Psoas muscle (tissue), 8 donors: ENCODE measurements around the gene APBB1IP. TPM values are rescaled to one million over a fixed set of nuclear protein-coding genes. Genes with fewer than 3 reads are reported as not detected.
A peak's percentile ranks its signal among the peaks of the same experiment; 100 is the strongest.

Experiments used
- ATAC-seq, 4 donors: fragments of 200-7000 bp; cut with Tn5 transposase; one replicate each; pipeline ENCODE4 v1.9.1; 2020; ENCODE audit warnings: moderate library complexity in 3 of 4, mild to moderate bottlenecking in 2 of 4
- DNase-seq, 2 donors: peaks; one replicate each; pipeline ENCODE4 v3.0.0-alpha.2; 2020
- H3K27ac ChIP-seq: fragments of 200-600 bp; one replicate; pipeline ENCODE4 v1.8.0; 2022
- H3K27me3 ChIP-seq, 3 donors: fragments of 200-600 bp in 1 of 3; one replicate each; pipeline versions ENCODE4 v1.6.1 to v1.8.0; 2013 to 2022; ENCODE audit warnings: low read length in 2 of 3, mild to moderate bottlenecking in 2 of 3, moderate library complexity in 1 of 3; ENCODE audit not compliant: insufficient read depth in 3 of 3
- H3K36me3 ChIP-seq, 2 donors: fragments of 200-600 bp in 1 of 2; one replicate each; pipeline versions ENCODE4 v1.6.1 to v1.8.0; 2013 to 2022; ENCODE audit warnings: low read depth in 1 of 2, mild to moderate bottlenecking in 1 of 2, moderate library complexity in 1 of 2; ENCODE audit not compliant: insufficient read depth in 1 of 2
- H3K4me1 ChIP-seq: fragments of 200-600 bp; one replicate; pipeline ENCODE4 v1.8.0; 2022
- H3K4me3 ChIP-seq: fragments of 200-600 bp; one replicate; pipeline ENCODE4 v1.8.0; 2022; ENCODE audit warnings: mild to moderate bottlenecking
- H3K9me3 ChIP-seq: fragments of 200-600 bp; one replicate; pipeline ENCODE4 v1.8.0; 2022
- CTCF ChIP-seq: fragments of 200-600 bp; IDR thresholded peaks from one replicate; pipeline ENCODE4 v1.8.0; 2022; ENCODE audit warnings: antibody characterized with exemption
- WGBS, 3 donors: extraction: QIAGEN DNeasy Blood & Tissue Kit; methylation state at CpG; one replicate each; pipeline versions ENCODE4 v1.1.6 to v1.1.7; 2013; 5-methylcytosine and 5-hydroxymethylcytosine counted together
- intact Hi-C, 2 donors: fragments of 100-400 bp; cut with DNase I; formaldehyde crosslinking; loops; one replicate each; pipeline versions ENCODE4 v1.11.0 to v1.14.2; 2022
- polyA plus RNA-seq, 3 donors: library from polyadenylated mRNA; stranded (reverse); fragments of 200-250 nt; gene quantifications; one replicate each; pipeline ENCODE4 v1.2.3, GENCODE V29; 2013
- total RNA-seq, 4 donors: library from RNA; stranded (reverse); fragmentation: NEBNext Ultra II Directional in 2 of 4; extraction: Animal tissue kit (Norgen Biotek cat#: 25700) in 2 of 4; gene quantifications; one replicate each; pipeline versions ENCODE4 v1.2.1 to v1.2.4, GENCODE V29; 2021 to 2023
- donor health status: healthy with polysubstance abuse.
- donor health status: DM: no; HTN: no; CAD: no; lungs with moderate emphysema.
- donor health status: Bipolar disorder and iron deficiency.
- donor health status: healthy.
- donor health status: DM: yes; HTN: yes; CAD: no.
- donor health status: DM: no; HTN: no; CAD: no.
- donor health status: DM: no; HTN: no; CAD: no.
- donor health status: DM: yes; HTN: yes; CAD: no.

Gene APBB1IP
- total and polyA plus RNA-seq, 7 donors, result 0.25 to 2.8 (median 0.86) TPM

GRCh38 chr10:26544932-26545331 lies 106.8 kb downstream of the APBB1IP start:
- Histone ChIP-seq H3K27ac (no peak overlapping the region), H3K4me1 (no peaks in the 10 kb centered on the region), H3K27me3 (no peaks in the 10 kb centered on the region), H3K4me3 (no peak overlapping the region), H3K36me3 (no peaks in the 10 kb centered on the region), H3K9me3 (no peaks in the 10 kb centered on the region)
- DNase-seq, result no peak
- no peak for ATAC-seq
- intact Hi-C loops, result no loop called here
- no peak for TF ChIP-seq CTCF

GRCh38 chr10:26550774-26551526 lies 112.8 kb downstream of the APBB1IP start:
- Histone ChIP-seq H3K9me3 (peaks cover 5% of the 10 kb centered on the region), H3K36me3 (no peaks in the 10 kb centered on the region), H3K4me3 (no peak overlapping the region), H3K27ac (no peak overlapping the region), H3K4me1 (no peaks in the 10 kb centered on the region), H3K27me3 (no peaks in the 10 kb centered on the region)
- no peak for ATAC-seq
- WGBS, 3 donors, result 77 to 79% (median 78%) methylated on average over 15 of the region's 15 CpGs
- no peak for TF ChIP-seq CTCF
- no peak for DNase-seq
- intact Hi-C loops, result loop anchor here in 1 of 2 donors (10.0 kb wide), 1 partner anchor 826 kb away; no protein-coding TSS in a partner anchor

GRCh38 chr10:26554246-26554645 lies 116.1 kb downstream of the APBB1IP start:
- ATAC-seq (no peak), DNase-seq (no peak)
- 42 to 55% (median 48%) methylated on average over 5 of the region's 5 CpGs for WGBS, 3 donors
- Histone ChIP-seq H3K4me1 (no peaks in the 10 kb centered on the region), H3K27me3 (no peaks in the 10 kb centered on the region), H3K9me3 (peaks cover 5% of the 10 kb centered on the region), H3K4me3 (no peak overlapping the region), H3K36me3 (no peaks in the 10 kb centered on the region), H3K27ac (no peak overlapping the region)
- TF ChIP-seq CTCF, result no peak
- intact Hi-C loops, result loop anchor here in 1 of 2 donors (10.0 kb wide), 1 partner anchor 829 kb away; no protein-coding TSS in a partner anchor

GRCh38 chr10:26555719-26556368 lies 117.7 kb downstream of the APBB1IP start:
- no peaks in the 10 kb centered on the region for H3K9me3 ChIP-seq
- H3K27me3 ChIP-seq, result no peaks in the 10 kb centered on the region
- 34 to 49% (median 47%) methylated on average over 8 of the region's 8 CpGs for WGBS, 3 donors
- TF ChIP-seq CTCF, result no peak
- ATAC-seq (peak in 3 of 4 donors; percentile 44 to 67 (median 64)), DNase-seq (peak; percentile 55 to 74)
- H3K36me3 ChIP-seq, result no peaks in the 10 kb centered on the region
- no peak overlapping the region for H3K27ac ChIP-seq
- H3K4me1 ChIP-seq, result no peaks in the 10 kb centered on the region
- intact Hi-C loops, result loop anchor here in 1 of 2 donors (10.0 kb wide), 1 partner anchor 831 kb away; no protein-coding TSS in a partner anchor
- no peak overlapping the region for H3K4me3 ChIP-seq
